Heart right ventricle (tissue), 16 donors: ENCODE results near the gene ATF6B. TPM values are rescaled to one million over a fixed set of nuclear protein-coding genes. Genes with fewer than 3 reads are reported as not detected.

Source experiments
- ATAC-seq, 8 donors: fragments of 200-7000 bp; cut with Tn5 transposase; one replicate each; pipeline ENCODE4 v1.9.1; 2020; ENCODE audit warnings: mild to moderate bottlenecking in 8 of 8, moderate library complexity in 8 of 8, moderate number of reproducible peaks in 1 of 8
- DNase-seq, 2 donors: peaks; one replicate each; pipeline ENCODE4 v3.0.0-alpha.2; 2020
- H3K27ac ChIP-seq, 10 donors: fragments of 200-600 bp; sonication (generic) in 2 of 10; one replicate each; pipeline versions ENCODE4 v1.5.0 to v1.8.0; 2020 to 2022; ENCODE audit warnings: mild to moderate bottlenecking in 3 of 10
- H3K27me3 ChIP-seq, 7 donors: fragments of 200-600 bp; one replicate each; pipeline ENCODE4 v1.8.0; 2021 to 2022; ENCODE audit warnings: mild to moderate bottlenecking in 2 of 7
- H3K36me3 ChIP-seq, 9 donors: fragments of 200-600 bp; sonication (generic) in 1 of 9; one replicate each; pipeline versions ENCODE4 v1.5.0 to v1.8.0; 2020 to 2022; ENCODE audit warnings: mild to moderate bottlenecking in 2 of 9
- H3K4me1 ChIP-seq, 9 donors: fragments of 200-600 bp; sonication (generic) in 1 of 9; one replicate each; pipeline versions ENCODE4 v1.5.0 to v1.8.0; 2020 to 2022; ENCODE audit warnings: mild to moderate bottlenecking in 4 of 9
- H3K4me3 ChIP-seq, 10 donors: fragments of 200-600 bp; sonication (generic) in 2 of 10; one replicate each; pipeline versions ENCODE4 v1.5.0 to v1.8.0; 2020 to 2022; ENCODE audit warnings: mild to moderate bottlenecking in 7 of 10, moderate library complexity in 2 of 10
- H3K9me3 ChIP-seq, 11 donors: fragments of 200-600 bp in 10 of 11; sonication (generic) in 2 of 11; one replicate each; pipeline versions ENCODE4 v1.5.0 to v1.8.0; 2013 to 2022; ENCODE audit warnings: mild to moderate bottlenecking in 2 of 11, control low read depth in 1 of 11, moderate library complexity in 1 of 11
- WGBS, 2 donors: extraction: QIAGEN DNeasy Blood & Tissue Kit; methylation state at CpG; one replicate each; pipeline ENCODE4 v1.1.7; 2013; ENCODE audit warnings: inconsistent platforms in 1 of 2; 5-methylcytosine and 5-hydroxymethylcytosine counted together
- intact Hi-C, 10 donors: fragments of 100-400 bp; cut with DNase I; formaldehyde crosslinking; loops; one replicate each; pipeline versions ENCODE4 v1.11.1 to v1.14.2; 2022
- polyA plus RNA-seq, 2 donors: library from polyadenylated mRNA; stranded (reverse); fragments of 200-250 nt; gene quantifications; one replicate each; pipeline ENCODE4 v1.2.3, GENCODE V29; 2013
- total RNA-seq, 10 donors: library from RNA; stranded (reverse); fragmentation: NEBNext Ultra II Directional in 3 of 10; extraction: Animal tissue kit (Norgen Biotek cat#: 25700) in 3 of 10; gene quantifications; one replicate each; pipeline versions ENCODE4 v1.2.1 to v1.2.4, GENCODE V29; 2021 to 2023
- TF ChIP-seq, protein P1 (sequence below), 9 donors: fragments of 200-600 bp; sonication (generic) in 2 of 9; IDR thresholded peaks; one replicate each; pipeline versions ENCODE4 v1.5.0 to v1.8.0; 2021 to 2022; ENCODE audit warnings: antibody characterized with exemption in 9 of 9, mild to moderate bottlenecking in 5 of 9, moderate library complexity in 1 of 9
- donor health status: Arrhythmogenic right ventricular cardiomyopathy.
- donor health status: ischemic (EF 13 %, LVEDD 7.1; RV severe dilation, severe dysfunction).
- donor health status: healthy with polysubstance abuse.
- donor health status: DM: no; HTN: yes; CAD: no.
- donor health status: DM: no; HTN: no; CAD: no.
- donor health status: ischemic (EF 25% LVEDD 6.9; RV normal size, moderate dysfunction).
- donor health status: ischemic (EF 25% LVEDD 5.7; RV mildly dilated, moderate dysfunction).
- donor health status: healthy.
- donor health status: DM: yes; HTN: yes; CAD: no.
- donor health status: Ischemic cardiomyopathy.
- donor health status: ischemic (EF 35%, LVEDD 5.7; RV mildly dilated, moderate dysfunction).
- donor health status: nonischemic (EF 11% LVEDD 7.7; RV severe dilation, severe dysfunction).
- donor health status: DM: yes; HTN: yes; CAD: no.
- donor health status: PGD.
- donor health status: ischemic (EF 29% LVEDD 5.4; RV normal size, mild dysfunction).
- donor health status: nonischemic (EF 23%, LVEDD 6.1; RV moderate dilation, normal function).

ATF6B gene
- total and polyA plus RNA-seq, 12 donors, result 20.1 to 47.0 (median 29.4) TPM

DNA sequence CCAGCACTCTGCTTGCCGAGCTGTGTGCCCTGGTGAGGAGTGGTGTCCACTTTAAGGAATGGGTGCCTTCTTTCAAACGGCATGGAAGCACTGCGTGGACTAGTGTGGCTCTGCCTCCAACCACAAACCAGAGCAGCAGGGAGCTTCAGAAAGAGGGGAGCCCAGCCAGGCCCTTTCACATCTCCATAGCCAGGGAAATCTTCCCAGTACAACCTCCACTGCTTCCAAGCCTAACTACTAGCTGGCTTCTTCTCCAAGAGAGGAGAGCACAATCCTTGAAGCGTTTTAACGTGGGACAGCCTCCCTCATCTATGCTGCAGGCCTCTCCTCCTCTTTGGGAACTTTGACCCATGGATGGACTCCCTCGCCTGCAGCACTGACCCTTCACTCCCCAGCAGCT, 45.6 kb downstream of the ATF6B start:
- H3K36me3 ChIP-seq, result peaks cover 0 to 96% (median 9%) of the 10 kb centered on the region in 9 donors

DNA sequence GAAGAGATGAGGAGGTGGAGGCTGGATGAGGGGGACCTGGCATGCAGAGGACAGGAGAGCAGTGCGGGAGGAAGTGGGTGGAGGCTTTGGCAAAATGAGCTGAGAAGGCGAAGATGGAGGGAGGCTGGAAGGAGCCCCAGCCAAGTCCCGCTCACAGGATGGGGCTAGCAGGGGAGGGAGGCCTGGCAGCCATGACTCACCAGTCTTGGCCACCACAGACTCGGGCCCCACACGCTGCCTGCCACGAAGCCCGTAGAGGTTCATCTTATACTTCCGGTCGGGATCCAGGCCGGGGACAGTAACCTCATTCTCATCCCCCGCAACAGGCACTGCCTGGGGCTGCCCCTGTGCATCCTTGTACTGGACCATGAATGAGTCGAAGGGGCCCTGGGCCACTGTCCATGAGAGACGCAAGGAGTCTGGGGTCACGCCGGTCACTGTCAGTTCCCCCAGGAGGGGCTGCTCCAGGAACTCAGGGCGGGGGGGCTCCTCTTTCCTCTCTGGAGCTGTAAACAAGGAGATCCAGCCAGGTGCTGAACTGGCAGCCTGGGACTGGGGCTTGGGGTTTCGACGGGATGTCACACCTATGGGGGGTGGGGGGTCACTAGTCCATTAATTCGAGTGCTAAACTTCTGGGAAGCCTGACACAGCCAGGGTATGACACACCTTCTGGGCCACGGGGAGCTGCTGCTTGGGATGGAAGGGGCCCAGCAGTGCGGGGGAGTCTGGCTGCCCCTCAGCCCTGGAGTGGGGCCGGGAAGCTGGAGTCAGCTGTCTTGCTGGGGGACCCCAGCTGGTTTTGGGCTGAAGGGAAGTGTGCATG, 46.7 kb downstream of the ATF6B start:
- 58 to 59% methylated on average over 22 of the region's 22 CpGs for WGBS, 2 donors
- ATAC-seq, result peak; percentile 39 to 71 (median 65)
- Histone ChIP-seq H3K27ac (peak overlapping the region in 8 of 10 donors; percentile 36 to 78 (median 58)), H3K9me3 (no peaks in the 10 kb centered on the region), H3K36me3 (peaks cover 0 to 100% (median 9%) of the 10 kb centered on the region in 9 donors), H3K4me3 (no peak overlapping the region), H3K27me3 (peaks cover 0 to 13% (median 1%) of the 10 kb centered on the region in 7 donors), H3K4me1 (peaks cover 1 to 44% (median 20%) of the 10 kb centered on the region in 9 donors)
- TF ChIP-seq, protein P1, sequence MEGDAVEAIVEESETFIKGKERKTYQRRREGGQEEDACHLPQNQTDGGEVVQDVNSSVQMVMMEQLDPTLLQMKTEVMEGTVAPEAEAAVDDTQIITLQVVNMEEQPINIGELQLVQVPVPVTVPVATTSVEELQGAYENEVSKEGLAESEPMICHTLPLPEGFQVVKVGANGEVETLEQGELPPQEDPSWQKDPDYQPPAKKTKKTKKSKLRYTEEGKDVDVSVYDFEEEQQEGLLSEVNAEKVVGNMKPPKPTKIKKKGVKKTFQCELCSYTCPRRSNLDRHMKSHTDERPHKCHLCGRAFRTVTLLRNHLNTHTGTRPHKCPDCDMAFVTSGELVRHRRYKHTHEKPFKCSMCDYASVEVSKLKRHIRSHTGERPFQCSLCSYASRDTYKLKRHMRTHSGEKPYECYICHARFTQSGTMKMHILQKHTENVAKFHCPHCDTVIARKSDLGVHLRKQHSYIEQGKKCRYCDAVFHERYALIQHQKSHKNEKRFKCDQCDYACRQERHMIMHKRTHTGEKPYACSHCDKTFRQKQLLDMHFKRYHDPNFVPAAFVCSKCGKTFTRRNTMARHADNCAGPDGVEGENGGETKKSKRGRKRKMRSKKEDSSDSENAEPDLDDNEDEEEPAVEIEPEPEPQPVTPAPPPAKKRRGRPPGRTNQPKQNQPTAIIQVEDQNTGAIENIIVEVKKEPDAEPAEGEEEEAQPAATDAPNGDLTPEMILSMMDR (IDR thresholded peaks at IDR 0.05), result no peak
- intact Hi-C loops, result no loop called here
- peak; percentile 44 to 64 for DNase-seq

More for the DNA sequence above, 45.6 kb downstream of the ATF6B start:
- 55 to 60% methylated on average over 6 of the region's 6 CpGs for WGBS, 2 donors
- Histone ChIP-seq H3K9me3 (no peaks in the 10 kb centered on the region), H3K27ac (peak overlapping the region in 8 of 10 donors; percentile 36 to 78 (median 58)), H3K4me1 (peaks cover 5 to 42% (median 18%) of the 10 kb centered on the region in 9 donors), H3K4me3 (no peak overlapping the region), H3K27me3 (peaks cover 0 to 19% (median 3%) of the 10 kb centered on the region in 7 donors)
- ATAC-seq (peak in 1 of 8 donors; percentile 22), DNase-seq (no peak)
- TF ChIP-seq, protein P1 (IDR thresholded peaks at IDR 0.05), result no peak
- intact Hi-C loops, result no loop called here

DNA sequence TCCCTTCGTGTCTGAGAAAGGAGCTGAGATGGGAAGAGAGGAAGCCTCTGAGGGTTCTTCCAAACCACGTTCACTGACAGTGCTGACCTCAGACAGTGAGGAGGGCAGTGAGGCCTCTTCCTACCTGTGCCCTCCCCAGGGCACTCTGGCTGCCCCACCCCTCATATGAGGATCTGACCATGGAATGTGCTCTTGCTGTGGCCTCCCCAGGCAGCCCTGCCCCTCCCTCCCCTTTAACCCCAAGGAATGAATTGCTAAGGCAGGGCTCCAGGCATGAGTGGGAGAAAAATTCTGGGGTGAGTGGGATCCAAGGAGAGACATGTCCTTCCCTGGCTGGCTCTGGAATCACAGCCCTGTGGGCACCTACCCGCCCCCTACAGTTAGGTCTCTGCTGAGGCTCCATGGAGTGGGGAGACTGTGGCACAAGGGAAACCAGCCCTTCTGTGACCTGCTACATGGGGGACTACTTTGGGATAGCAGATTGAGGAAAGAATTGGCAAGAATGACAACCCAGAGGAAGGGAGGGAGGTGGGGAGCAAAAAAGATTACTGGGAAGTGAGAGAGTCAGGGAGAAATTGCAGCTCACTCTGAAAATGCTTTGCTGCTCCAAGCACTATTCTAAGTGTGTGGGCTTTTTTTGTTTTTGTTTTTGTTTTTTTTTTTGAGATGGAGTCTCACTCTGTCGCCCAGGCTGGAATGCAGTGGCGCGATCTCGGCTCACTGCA, 48.3 kb downstream of the ATF6B start:
- TF ChIP-seq, protein P1 (IDR thresholded peaks at IDR 0.05), result no peak
- no peak overlapping the region for H3K4me3 ChIP-seq
- peaks cover 0 to 100% (median 13%) of the 10 kb centered on the region in 9 donors for H3K36me3 ChIP-seq
- H3K27ac ChIP-seq, result peak overlapping the region in 3 of 10 donors; percentile 35 to 78 (median 69)
- H3K27me3 ChIP-seq, result peaks cover 0 to 1% (median 0%) of the 10 kb centered on the region in 7 donors
- DNase-seq (no peak), ATAC-seq (no peak)
- 83 to 87% methylated on average over 7 of the region's 7 CpGs for WGBS, 2 donors
- H3K9me3 ChIP-seq, result no peaks in the 10 kb centered on the region
- H3K4me1 ChIP-seq, result peaks cover 0 to 49% (median 20%) of the 10 kb centered on the region in 9 donors
- intact Hi-C loops, result no loop called here

DNA sequence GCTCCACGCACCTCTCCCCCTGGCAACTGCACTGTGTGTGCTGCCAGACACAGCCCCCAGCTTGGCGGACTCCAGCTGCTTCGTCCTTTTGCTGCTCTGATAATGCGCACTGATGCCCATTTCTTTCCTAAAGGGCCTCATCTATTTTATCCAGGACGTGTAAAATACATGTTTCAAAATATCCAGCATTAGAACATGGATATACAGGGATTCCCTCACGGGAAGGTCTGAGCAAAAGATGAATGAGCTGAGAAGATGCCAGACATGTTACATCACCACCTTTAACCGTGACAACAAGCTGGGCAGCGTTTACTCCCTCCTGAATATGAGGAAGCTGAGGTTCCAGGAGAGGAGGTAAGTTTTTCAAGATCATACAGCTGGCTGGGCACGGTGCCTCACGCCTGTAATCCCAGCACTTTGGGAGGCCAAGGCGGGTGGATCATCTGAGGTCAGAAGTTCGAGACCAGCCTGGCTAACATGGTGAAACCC, 51.7 kb downstream of the ATF6B start:
- intact Hi-C loops, result no loop called here
- ATAC-seq, result peak in 3 of 8 donors; percentile 12 to 45 (median 36)
- Histone ChIP-seq H3K27me3 (no peaks in the 10 kb centered on the region), H3K27ac (peak overlapping the region in 5 of 10 donors; percentile 31 to 70 (median 39)), H3K36me3 (peaks cover 0 to 100% (median 17%) of the 10 kb centered on the region in 9 donors), H3K4me3 (no peak overlapping the region), H3K9me3 (no peaks in the 10 kb centered on the region), H3K4me1 (peaks cover 0 to 40% (median 9%) of the 10 kb centered on the region in 9 donors)
- WGBS, 2 donors, result 55 to 60% methylated on average over 12 of the region's 12 CpGs
- DNase-seq, result no peak
- TF ChIP-seq, protein P1 (IDR thresholded peaks at IDR 0.05), result no peak
